GM10248 (cell line): ENCODE measurements around the gene PLCD1.

Experiments used
- CTCF ChIA-PET: fragments of 300-600 bp; sonication (Branson Sonifier 250); formaldehyde crosslinking; extraction: SDS; loops from one replicate; lab custom pipeline; 2021; ENCODE audit warnings: antibody characterized with exemption; lab: Yijun Ruan, JAX
- POLR2A ChIA-PET: fragments of 350-650 bp; sonication (Branson Sonifier 250); formaldehyde crosslinking; extraction: SDS; loops from one replicate; lab custom pipeline; 2020; ENCODE audit warnings: antibody characterized with exemption; lab: Yijun Ruan, JAX
- DNase-seq: peaks from one replicate; pipeline ENCODE4 v3.0.0; 2012; ENCODE audit errors: extremely low spot score
- TF ChIP-seq, protein P1 (sequence below): IDR thresholded peaks from 2 replicates; pipeline ENCODE4 v1.5.1; 2012; ENCODE audit warnings: mild to moderate bottlenecking, low read depth; ENCODE audit errors: extremely low read depth, missing control alignments, control extremely low read depth

Gene PLCD1

DNA sequence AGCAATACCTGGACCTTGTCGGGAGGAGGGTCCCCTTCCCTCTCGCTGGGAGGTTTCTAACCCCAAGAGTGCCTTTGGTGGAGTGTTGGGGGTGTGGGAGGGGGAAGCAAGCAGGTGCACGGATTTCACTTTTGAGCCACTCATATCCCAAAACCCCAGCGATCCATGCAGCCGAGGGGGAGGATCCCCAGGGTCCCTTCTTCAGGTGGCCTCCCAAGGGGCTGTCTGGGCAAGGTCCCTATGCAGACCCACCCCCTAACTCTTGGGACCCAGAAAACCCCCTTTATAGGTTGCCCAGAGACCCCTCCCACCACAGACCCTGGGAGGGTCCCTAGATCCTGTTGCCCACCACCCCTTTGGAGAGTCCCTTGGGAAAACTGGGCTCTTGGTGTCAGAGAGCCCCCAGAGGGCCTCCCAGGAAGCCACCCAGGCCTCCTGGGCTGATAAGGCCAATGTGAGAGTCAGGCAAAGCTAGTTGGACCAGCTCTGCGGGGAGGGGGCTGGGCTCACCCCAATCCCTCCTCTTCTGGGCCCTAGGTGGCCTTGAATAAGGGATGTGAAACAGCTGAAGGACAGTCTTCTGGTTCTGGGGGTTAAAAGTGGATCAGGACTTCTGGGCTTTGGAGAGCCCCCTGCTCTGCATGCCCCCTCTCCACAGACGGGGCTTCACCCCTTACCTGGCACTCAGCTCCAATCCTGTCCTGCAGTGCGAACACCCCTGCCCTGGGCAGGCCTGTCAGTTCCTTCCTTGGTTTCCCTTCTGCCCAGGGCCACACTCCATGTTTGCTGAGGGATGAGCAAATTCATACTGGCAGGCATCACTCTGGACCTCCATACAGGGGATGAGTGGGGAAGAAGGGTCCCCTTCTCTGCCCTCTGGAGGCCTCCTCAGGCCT is 932 bp upstream of the PLCD1 start:
- DNase-seq = no peak
- ChIA-PET POLR2A (no interaction called here), CTCF (interaction anchor here (0.9 to 1.0 kb wide), 2 partner anchors 11 to 63 kb away, joined by 3 read pairs; no protein-coding TSS in a partner anchor)
- TF ChIP-seq, protein P1, sequence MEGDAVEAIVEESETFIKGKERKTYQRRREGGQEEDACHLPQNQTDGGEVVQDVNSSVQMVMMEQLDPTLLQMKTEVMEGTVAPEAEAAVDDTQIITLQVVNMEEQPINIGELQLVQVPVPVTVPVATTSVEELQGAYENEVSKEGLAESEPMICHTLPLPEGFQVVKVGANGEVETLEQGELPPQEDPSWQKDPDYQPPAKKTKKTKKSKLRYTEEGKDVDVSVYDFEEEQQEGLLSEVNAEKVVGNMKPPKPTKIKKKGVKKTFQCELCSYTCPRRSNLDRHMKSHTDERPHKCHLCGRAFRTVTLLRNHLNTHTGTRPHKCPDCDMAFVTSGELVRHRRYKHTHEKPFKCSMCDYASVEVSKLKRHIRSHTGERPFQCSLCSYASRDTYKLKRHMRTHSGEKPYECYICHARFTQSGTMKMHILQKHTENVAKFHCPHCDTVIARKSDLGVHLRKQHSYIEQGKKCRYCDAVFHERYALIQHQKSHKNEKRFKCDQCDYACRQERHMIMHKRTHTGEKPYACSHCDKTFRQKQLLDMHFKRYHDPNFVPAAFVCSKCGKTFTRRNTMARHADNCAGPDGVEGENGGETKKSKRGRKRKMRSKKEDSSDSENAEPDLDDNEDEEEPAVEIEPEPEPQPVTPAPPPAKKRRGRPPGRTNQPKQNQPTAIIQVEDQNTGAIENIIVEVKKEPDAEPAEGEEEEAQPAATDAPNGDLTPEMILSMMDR = no peak

DNA sequence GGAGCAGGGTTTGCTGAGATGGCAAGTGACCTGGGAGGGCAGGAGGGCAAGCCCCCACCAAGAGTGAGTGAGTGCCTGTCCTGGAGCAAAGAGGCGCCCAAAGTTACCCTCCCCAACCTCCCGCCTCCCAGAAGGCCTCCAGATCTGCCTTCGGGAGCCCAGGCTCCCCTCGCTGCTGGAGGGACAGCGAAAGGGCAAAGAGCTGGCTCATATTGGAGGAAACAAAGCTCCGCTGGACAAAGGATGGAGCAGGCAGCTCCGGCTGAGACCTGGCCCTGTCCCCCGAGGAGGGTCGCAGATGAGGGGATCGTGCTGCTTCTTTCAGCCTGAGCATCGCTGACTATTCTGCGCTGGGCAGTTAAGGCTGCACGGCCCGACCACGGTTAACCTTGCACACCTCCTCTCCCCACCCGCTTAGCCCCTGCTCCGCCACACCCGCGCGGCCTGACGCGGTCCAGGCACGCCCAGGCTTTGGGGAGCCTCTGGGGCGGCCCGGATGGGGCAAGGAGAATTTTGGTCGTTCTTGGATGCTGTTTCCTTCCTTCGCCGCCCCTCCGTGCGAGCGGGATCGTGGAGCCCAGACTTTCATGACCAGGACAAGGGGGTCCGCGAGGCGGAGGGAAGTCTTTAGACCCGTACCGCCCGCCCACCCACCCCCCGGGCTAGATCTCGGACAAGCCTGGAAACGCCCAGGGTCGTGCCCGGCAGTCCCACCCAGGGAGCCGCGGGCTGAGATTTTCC is 651 bp downstream of the PLCD1 start:
- CTCF ChIA-PET = no interaction called here
- no peak for DNase-seq
- TF ChIP-seq, protein P1 = no peak
- POLR2A ChIA-PET = no interaction called here

DNA sequence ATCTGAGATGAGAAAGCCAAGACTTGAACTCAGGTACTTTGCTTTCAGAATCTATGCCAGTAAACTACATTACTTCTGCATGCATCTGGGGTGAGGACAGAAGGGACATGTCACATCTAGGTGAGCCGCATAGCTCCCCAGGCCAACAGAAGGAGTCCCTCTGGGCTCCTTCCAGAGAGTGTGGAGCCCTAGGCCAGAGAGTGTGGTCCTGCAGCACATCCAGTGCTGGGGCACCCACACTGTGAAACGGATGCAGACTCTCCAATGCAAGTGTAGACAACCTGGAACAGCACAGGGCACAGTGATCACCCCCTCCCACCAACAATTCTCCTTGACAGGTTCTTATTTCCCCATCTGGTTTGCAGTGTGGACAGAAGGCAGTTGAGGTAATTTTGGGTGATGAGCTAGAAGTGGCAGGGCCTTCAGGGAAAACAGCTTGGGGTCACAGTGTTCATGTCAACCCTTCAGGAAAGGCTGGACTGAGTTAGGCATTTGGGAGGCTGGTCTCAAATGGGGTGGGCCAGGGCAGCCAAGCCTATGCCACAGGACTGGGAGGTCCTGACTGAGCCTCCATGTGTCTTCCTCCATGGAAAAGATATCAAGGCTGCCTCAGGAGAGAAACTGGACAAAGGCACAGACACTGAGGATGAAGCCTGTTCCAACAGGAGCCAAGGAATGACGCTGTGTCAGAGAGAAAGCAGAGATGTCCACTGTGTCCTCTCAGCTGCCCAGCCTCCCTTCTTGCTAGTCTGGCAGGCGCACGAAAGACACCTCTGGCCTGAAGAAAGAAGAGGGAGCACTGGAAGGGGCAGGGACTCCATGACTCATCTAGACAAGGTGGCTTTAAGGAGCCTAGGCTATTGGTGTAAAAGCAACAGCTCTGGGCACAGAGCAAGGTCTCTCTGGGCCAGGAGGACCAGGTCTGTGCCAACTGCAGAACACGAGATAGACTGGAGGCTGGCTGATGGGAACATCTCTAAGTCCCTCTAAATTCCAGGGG is 1.7 kb downstream of the PLCD1 start:
- CTCF ChIA-PET = interaction anchor here (1.7 kb wide), 1 partner anchor 24 kb away, joined by 8 read pairs; no protein-coding TSS in a partner anchor
- DNase-seq = no peak
- POLR2A ChIA-PET = no interaction called here
- TF ChIP-seq, protein P1 = no peak

DNA sequence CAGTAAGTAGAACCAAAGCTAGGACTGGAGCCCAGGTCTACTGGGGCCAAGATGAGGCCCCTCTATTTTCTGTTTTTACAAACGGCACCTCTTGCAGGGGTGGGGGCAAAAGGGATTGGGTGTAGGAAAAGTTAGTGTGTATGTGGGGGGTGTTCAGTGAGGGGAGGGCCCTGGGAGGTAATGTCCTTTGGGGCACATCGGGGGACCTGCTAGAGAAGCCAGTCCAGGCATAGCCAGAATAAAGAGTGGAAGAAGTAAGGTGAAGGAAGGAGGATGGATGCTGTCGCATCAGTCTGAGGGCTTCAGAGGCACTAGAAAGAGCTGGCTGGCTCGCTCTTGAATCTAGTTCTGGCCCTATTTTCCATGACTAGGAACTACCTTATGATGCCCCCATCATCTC is 2.6 kb downstream of the PLCD1 start:
- no peak for DNase-seq
- POLR2A ChIA-PET = no interaction called here
- TF ChIP-seq, protein P1 = no peak
- CTCF ChIA-PET = interaction anchor here (1.0 to 1.7 kb wide), 2 partner anchors 23 to 122 kb away, joined by 3 to 8 read pairs; no protein-coding TSS in a partner anchor

DNA sequence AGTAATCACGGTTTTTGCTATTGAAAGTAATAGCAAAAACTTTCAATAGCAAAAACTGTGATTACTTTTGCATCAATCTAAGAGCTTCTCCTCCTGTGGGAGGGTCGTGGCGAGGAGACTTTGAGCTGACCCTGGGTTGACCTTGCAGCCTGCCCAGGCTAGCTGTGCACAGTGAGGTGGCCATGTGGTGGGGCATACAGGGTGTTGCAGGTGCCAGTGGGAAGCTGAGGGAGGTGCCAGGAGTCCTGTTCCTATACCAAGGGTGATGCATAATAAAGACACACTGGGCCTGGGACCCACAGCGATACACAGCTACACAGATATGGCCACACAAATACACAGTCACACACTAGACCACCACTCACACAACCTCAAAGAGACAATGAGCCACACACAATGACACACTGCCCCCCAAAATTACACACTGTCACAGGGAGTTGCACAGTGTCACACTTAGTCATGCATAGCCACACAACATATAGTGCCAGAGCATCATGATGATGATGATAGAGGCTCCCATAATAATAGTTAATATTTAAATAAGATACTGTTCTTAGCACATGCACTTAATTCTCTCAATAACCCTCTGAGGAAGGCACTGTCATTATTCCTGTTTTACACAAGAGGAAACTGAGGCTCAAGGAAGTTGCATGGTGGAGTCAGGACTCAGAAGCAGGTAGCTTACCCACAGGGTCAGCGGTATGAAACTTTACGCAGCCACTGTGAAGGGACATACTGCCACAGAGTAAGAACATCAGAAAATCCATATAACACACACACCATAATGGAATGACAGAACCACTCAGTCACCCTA is 6.3 kb downstream of the PLCD1 start:
- POLR2A ChIA-PET = no interaction called here
- CTCF ChIA-PET = no interaction called here
- TF ChIP-seq, protein P1 = no peak
- DNase-seq = no peak
